GM19025 (cell line): ENCODE results near the gene MACROD2.

Source experiments
- ATAC-seq: cut with Tn5 transposase; IDR thresholded peaks from one replicate; pipeline ENCODE4 v1.9.1; 2021; ENCODE audit warnings: mild to moderate bottlenecking, low read depth, moderate library complexity; ENCODE audit not compliant: unreplicated experiment

The MACROD2 gene

DNA sequence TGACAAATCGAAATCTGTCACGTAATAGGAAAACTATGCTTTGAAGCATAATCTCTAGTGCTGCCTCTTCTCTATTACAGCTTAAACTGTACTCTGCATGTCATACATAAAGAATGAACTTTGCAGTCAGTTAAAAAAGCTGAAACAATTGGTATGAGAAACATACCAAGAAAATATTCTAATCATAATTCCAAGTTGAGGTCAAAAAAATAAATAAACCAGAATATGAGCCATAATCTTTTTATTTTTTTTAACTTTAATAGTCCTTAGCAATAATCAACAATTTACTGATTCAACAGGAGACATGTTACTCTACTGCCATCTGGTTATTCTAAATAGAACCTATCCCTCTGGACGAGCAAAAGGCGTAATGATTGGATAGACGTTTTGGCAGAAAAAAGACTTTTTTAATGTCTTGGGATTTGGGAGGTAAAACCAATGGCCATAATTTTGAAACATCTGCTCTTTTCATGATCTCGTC, 566.5 kb downstream of the MACROD2 start:
- no peak for ATAC-seq

DNA sequence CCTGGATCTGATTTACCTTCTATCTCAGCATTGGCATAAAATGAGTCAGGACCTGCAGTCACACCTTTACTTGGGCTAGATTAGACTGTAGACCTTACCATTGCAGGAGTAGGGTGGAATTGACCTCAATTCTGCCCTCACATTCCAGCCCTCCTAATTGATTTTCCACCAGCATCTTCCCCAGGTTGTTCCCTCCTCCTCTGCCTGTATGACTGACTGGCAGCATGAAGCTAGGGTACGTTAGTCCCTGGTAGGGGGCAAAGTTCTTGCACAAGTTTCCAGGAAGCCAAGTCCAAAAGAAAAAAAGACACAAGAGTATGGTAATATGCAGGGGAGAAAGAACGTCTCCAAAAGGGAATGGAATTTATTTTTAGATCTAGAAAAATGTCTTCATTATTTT, 567.7 kb downstream of the MACROD2 start:
- ATAC-seq: no peak

- no peak for ATAC-seq
These were observed 571.2 kb downstream of the MACROD2 start for GRCh38 chr20:14566505-14566904.

DNA sequence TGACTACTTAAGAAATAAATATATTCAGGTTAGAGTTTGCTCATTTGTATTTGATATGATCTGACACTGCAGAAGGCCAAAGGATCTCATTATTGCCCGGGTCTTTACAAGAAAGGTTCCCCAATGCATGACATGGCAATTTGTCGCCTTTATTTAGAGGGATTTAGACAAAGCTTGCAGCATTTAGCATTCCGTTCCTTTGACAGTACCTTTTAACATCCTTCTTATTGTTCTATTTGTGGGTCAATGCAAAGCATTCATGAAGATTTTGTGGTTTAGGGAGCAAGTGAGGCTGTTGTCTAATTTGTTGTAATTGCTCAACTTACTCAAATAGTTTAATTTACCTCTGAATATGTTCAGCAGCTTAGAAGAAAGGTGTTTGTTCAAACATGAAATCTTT, 572.9 kb downstream of the MACROD2 start:
- no peak for ATAC-seq

DNA sequence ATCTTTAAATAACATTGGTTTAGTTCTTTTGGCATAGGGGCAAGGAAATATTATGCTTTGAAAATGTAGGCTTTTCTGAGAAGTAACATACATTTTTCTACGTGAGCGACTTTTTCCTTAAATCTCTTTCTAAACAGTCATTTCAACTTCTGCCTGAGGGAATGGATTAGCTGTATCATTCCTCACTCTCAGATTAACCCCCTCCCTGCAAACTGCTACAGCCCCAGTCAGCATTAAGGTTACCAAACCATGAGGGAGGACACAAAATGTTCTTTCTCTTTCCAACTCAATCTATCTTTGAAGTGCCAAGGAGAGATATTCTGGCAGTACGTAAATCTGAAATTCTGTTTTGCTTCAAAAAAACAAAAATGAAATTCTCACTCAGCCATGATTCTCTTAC, 573.4 kb downstream of the MACROD2 start:
- ATAC-seq: no peak

GRCh38 chr20:14569641-14570040, 574.3 kb downstream of the MACROD2 start:
- ATAC-seq: no peak

DNA sequence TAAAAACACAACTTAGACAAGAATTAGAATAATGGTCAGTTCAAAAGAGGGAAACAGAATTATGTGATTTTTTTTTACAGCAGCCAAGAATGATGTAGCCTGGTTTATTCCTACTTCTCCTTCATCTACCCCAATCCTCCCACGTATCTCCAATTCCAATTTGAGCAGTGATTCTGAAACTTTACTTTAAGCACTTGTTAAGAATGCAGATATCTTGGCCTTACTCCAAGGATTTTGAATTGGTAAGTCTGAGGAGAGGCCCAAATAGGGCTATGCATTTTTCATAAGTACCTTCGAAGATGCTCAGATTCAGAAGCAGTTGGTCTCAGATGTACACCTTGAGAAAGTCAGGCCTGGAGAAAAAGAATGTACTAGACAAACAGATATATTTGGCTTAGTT, 575.5 kb downstream of the MACROD2 start:
- no peak for ATAC-seq

DNA sequence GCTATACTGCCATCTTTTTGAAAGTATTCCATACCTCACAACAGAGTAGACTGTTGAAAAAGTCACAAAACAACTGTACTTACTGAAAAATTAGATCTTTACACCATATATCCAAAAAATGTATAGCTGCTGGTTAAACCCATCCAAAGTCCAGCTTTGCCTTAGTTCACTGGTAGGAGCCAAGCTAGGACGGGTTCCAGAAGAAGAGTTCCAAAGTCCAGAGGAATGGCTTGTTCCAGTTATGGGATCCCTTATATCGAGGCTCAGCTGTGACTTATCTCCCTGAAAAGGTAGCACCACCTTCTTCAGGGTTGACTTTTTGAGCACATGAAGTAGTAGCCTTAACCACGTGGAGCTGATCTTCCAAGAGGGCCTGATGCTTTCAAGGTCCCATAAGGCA, 578.4 kb downstream of the MACROD2 start:
- ATAC-seq: no peak

DNA sequence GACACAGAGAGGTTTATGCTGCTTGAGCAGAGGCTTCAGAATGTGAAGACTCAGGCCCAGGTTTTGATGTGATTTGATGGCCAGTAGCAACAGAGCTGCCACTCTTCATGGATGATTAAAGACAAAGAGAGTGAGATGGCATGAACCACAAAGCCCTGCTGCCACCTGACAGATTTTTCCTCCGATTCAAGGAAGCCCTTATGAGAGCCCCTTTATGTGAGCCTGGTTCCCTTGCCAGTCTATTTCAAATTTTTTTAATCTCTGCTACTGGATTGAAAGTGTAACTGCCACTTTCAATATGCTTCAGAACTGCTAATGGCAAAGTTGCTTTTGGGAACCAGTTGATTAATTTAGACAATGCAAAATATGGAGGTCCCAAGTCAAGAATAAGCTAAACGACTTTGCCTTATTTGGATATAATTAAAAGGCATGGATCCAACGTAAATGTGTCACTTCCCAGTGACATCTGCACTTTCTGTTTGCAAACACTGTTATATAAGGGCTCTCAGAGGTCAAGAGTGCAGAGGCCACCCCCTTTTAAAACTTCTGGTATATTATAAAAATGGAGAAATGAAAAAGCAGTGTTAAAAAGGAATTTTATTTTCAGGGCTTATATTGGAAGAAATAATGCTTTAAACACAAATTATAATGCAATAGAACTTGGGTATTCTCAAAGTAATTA, 581.0 kb downstream of the MACROD2 start:
- ATAC-seq: no peak

DNA sequence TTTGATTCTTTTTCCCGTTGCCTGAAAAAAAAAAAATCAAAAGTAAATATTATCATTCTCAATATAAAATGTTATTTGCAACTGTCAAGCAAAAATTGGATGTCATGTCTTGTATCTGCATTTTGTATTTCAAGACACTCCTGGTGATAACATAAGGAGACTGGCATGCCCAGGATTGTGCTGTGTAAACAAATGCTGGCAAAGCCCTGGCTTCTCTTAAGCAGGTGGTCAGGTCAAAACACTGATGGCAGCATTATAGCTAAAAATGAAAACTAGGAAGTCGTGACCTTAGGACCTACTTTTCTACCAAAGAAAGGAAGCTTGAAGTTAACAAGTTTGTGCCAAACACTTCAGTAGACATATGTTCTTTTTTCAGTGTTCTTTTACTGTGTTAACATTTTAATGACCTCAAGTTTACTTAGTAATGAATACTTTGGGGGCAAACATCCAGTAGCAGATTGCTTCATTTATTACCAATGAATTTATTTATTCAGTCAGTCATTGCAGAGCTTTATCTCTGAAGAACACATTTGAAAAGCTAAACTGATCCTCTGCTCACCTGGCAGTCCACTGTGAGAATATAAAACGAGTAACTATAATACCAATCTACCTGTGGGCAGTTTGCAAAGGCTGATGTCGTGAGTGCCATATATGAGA, 585.2 kb downstream of the MACROD2 start:
- ATAC-seq: no peak

- ATAC-seq: no peak
These were observed 586.4 kb downstream of the MACROD2 start for GRCh38 chr20:14581731-14582130.

DNA sequence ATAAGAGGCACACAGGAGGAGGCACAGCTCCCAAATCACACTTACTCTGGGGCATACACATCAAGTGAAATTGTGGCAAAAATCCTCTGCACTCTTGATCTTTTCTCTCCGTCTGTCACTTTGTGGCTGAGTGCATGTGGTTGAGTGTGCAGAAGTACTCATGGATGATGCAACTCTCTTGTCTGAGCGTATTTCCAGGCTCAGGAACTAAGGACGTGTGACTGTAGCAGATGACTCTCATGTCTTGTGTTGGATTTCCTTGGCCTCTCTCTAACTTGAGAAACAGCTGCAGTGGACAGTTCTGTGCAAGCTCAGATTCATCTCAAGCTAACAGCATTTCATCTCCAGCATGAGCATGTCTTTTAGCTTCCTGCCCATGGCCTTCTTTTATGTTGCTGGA, 587.5 kb downstream of the MACROD2 start:
- no peak for ATAC-seq

- no peak for ATAC-seq
These were observed 588.1 kb downstream of the MACROD2 start for GRCh38 chr20:14583413-14583812.

DNA sequence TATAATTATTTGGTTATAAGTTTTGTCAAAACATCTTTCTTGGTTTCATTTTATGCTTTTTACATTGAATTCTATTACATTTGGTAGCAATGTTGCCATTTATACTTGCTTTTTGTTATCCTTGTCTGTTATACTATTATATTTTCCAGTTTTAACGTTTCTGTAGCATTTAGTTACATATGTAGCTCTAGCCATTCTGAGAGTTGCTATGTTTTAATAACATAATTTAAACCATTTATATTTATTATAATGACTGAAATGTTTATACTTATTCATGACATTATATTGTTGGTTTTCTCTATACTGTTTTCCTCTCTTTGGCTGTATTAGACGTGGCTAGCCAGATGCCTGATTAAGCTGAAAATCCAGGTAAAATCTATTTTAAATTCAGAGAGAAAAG, 594.1 kb downstream of the MACROD2 start:
- ATAC-seq: no peak

GRCh38 chr20:14595051-14595450, 599.7 kb downstream of the MACROD2 start:
- no peak for ATAC-seq

- ATAC-seq: no peak
These were observed 601.9 kb downstream of the MACROD2 start for GRCh38 chr20:14597206-14597715.

- no peak for ATAC-seq
These were observed 604.3 kb downstream of the MACROD2 start for GRCh38 chr20:14599613-14600012.

GRCh38 chr20:14600527-14600926, 605.2 kb downstream of the MACROD2 start:
- ATAC-seq: no peak

GRCh38 chr20:14604143-14604542, 608.8 kb downstream of the MACROD2 start:
- ATAC-seq: no peak

DNA sequence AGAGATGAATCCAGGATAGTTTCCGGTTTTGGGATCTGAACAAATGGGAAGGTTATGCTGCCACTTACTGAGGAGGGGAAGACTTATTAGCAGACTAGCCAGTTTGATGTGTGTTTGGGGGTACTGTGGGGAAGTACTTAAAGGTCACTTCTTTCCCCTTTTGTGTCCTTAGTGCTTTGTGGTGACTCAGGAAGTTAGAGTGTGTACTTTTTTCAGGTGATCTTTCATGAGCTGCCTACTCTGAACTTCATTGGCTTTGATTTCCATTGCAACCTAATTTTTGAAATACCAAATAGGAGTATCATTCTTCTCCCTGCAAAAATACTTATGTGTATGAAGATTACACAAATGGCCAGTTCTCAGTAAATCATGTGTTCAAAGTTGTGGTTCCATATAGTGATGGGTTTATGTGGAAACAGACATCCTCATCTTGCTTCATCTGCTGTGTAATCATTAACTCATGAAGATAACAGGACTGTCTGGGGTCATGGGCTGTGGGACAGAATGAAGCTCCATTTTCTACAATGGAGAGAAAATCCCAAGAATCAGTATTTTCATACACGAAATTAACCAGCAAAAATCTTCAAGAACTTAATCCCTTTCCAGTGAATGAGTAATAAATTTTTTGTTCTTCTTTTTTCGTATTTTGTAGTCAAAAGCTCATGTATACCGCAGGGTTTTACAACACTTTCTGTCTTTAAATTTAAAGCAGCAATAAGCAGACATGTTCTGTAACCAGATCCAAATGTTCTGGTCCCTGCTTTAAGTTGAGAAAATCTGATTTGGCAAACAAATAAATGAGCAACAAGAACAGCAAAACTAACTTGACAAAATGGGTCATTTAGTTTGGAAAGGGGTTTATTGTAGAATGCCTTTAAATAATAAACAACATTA, 614.3 kb downstream of the MACROD2 start:
- no peak for ATAC-seq

DNA sequence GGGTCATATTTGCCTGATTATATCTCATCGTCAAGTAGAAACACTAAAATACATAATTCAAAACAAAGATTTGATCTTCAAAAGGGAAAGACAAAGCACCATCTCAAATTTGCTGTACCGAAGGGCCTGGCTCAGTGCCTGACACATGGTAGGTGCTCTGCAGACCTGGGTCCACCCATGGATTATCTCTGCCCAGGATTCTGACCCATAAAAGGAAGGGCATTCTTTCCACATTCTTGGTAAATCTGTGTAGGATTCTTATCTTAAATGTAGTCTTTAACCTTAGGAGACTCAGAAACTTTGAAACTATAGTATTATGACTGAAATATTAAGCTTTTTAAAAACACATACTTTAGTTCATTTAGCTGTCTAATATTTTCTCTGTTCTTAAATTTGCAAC, 616.2 kb downstream of the MACROD2 start:
- no peak for ATAC-seq
